GM18519 (cell line): Measurements from ENCODE around the gene SLTM.
"Not testable (repeated sequence)": the region's sequence is repeated elsewhere in the genome, so short reads cannot be mapped to it uniquely, and the experiment has no call there.

Experiments
- ATAC-seq: cut with Tn5 transposase; IDR thresholded peaks from one replicate; pipeline ENCODE4 v1.9.1; 2021; ENCODE audit warnings: mild to moderate bottlenecking, moderate library complexity; ENCODE audit not compliant: unreplicated experiment, low FRiP score

Gene SLTM

GRCh38 chr15:58933281-58934113, at the start of gene SLTM:
Gene SLTM (minus strand): TSS chr15:58933679. CDS start chr15:58933565, 114 bp downstream.
- ATAC-seq: peak; percentile 69

- no peak for ATAC-seq
Measured at GRCh38 chr15:58983261-58983660, 49.8 kb upstream of the SLTM start.

GRCh38 chr15:58981808-58982475, 48.5 kb upstream of the SLTM start:
- no peak for ATAC-seq

GRCh38 chr15:58980351-58980939, 47.0 kb upstream of the SLTM start:
- no peak for ATAC-seq

- no peak for ATAC-seq
Measured at GRCh38 chr15:58977887-58978286, 44.4 kb upstream of the SLTM start.

- no peak for ATAC-seq
Measured at GRCh38 chr15:58967479-58967878, 34.0 kb upstream of the SLTM start.

- ATAC-seq: no peak
Measured at GRCh38 chr15:58966698-58967097, 33.2 kb upstream of the SLTM start.

GRCh38 chr15:58962662-58963565, 29.4 kb upstream of the SLTM start:
- no peak for ATAC-seq

- no peak for ATAC-seq
Measured at GRCh38 chr15:58962136-58962535, 28.7 kb upstream of the SLTM start.

- no peak for ATAC-seq
Measured at GRCh38 chr15:58958811-58959210, 25.3 kb upstream of the SLTM start.

GRCh38 chr15:58957101-58957973, 23.9 kb upstream of the SLTM start:
- no peak for ATAC-seq

GRCh38 chr15:58952751-58953150, 19.3 kb upstream of the SLTM start:
- ATAC-seq: no peak

- no peak for ATAC-seq
Measured at GRCh38 chr15:58951388-58952007, 18.0 kb upstream of the SLTM start.

GRCh38 chr15:58947179-58947578, 13.7 kb upstream of the SLTM start:
- ATAC-seq: no peak

GRCh38 chr15:58934974-58935373, 1.5 kb upstream of the SLTM start:
- ATAC-seq: not testable (repeated sequence)

- no peak for ATAC-seq
Measured at GRCh38 chr15:58934521-58934920, 1.0 kb upstream of the SLTM start.

- no peak for ATAC-seq
Measured at GRCh38 chr15:58934114-58934447, 602 bp upstream of the SLTM start.

- peak; percentile 19 for ATAC-seq
Measured at GRCh38 chr15:58932710-58933280, 684 bp downstream of the SLTM start.
